Vagina (tissue), 2 donors: ENCODE results near the gene FAM240B. TPM values are rescaled to one million over a fixed set of nuclear protein-coding genes. Genes with fewer than 3 reads are reported as not detected.

Experiments used
- DNase-seq, 2 donors: peaks; one replicate each; pipeline ENCODE4 v3.0.0-alpha.2; 2017; ENCODE audit errors: extremely low spot score in 2 of 2
- H3K27ac ChIP-seq: fragments of 200-600 bp; sonication (generic); one replicate; pipeline ENCODE4 v1.5.1; 2019
- H3K27me3 ChIP-seq: fragments of 200-600 bp; sonication (generic); one replicate; pipeline ENCODE4 v1.5.1; 2019
- H3K36me3 ChIP-seq, 2 donors: fragments of 200-600 bp; sonication (generic); one replicate each; pipeline ENCODE4 v1.5.1; 2017 to 2019
- H3K4me1 ChIP-seq: fragments of 200-600 bp; sonication (generic); one replicate; pipeline ENCODE4 v1.5.1; 2019
- H3K4me3 ChIP-seq, 2 donors: fragments of 200-600 bp; sonication (generic); 1 replicate in 1 of 2; 2 replicates in 1 of 2; pipeline ENCODE4 v1.5.1; 2016 to 2019
- H3K9me3 ChIP-seq: fragments of 200-600 bp; sonication (generic); one replicate; pipeline ENCODE4 v1.5.1; 2019
- CTCF ChIP-seq, 3 experiments: fragments of 450-650 bp in 2 of 3; fragments of 200-600 bp in 1 of 3; sonication (generic) in 1 of 3; IDR thresholded peaks; one replicate each; pipeline ENCODE4 v1.5.1; 2017 to 2019; ENCODE audit warnings: antibody characterized with exemption in 3 of 3, mild to moderate bottlenecking in 2 of 3, moderate library complexity in 2 of 3
- POLR2A ChIP-seq, 2 donors: fragments of 450-650 bp; IDR thresholded peaks; one replicate each; pipeline ENCODE4 v1.6.1; 2017; ENCODE audit warnings: antibody characterized with exemption in 2 of 2, mild to moderate bottlenecking in 2 of 2, moderate library complexity in 2 of 2
- POLR2AphosphoS5 ChIP-seq, 2 donors: sonication (generic); formaldehyde crosslinking; IDR thresholded peaks; one replicate each; pipeline ENCODE4 v1.9.0; 2017; ENCODE audit warnings: antibody characterized with exemption in 2 of 2, mild to moderate bottlenecking in 2 of 2, low read depth in 1 of 2; ENCODE audit not compliant: insufficient read depth in 1 of 2
- intact Hi-C: fragments of 100-400 bp; cut with DNase I; formaldehyde crosslinking; loops from one replicate; pipeline ENCODE4 v1.15.1; 2023
- total RNA-seq: library from RNA; depleted of rRNA; stranded (reverse); fragments of >200 nt; gene quantifications from one replicate; pipeline ENCODE4 v1.2.3, GENCODE V29; 2016

Gene FAM240B
- total RNA-seq, 1 donor from 2014 or later: not detected

- intact Hi-C loops: no loop called here
- Histone ChIP-seq H3K27ac (no peak overlapping the region), H3K36me3 (no peaks in the 10 kb centered on the region), H3K4me3 (no peak overlapping the region), H3K9me3 (no peaks in the 10 kb centered on the region), H3K27me3 (no peaks in the 10 kb centered on the region), H3K4me1 (peaks cover 6% of the 10 kb centered on the region)
- DNase-seq: no peak
- TF ChIP-seq POLR2A (IDR thresholded peaks at IDR 0.05) (no peak), CTCF (IDR thresholded peaks at IDR 0.05) (no peak), POLR2AphosphoS5 (IDR thresholded peaks at IDR 0.05; ENCODE audit: insufficient read depth in 1 of 2, low read depth in 1 of 2) (no peak)
Observed at GRCh38 chr9:38675831-38676230, 44.1 kb downstream of the FAM240B start.

GRCh38 chr9:38675211-38675610 is 44.7 kb downstream of the FAM240B start:
- Histone ChIP-seq H3K36me3 (no peaks in the 10 kb centered on the region), H3K27me3 (no peaks in the 10 kb centered on the region), H3K4me3 (no peak overlapping the region), H3K27ac (no peak overlapping the region), H3K4me1 (peaks cover 5% of the 10 kb centered on the region), H3K9me3 (no peaks in the 10 kb centered on the region)
- no peak for DNase-seq
- intact Hi-C loops: no loop called here
- TF ChIP-seq POLR2A (IDR thresholded peaks at IDR 0.05) (no peak), POLR2AphosphoS5 (IDR thresholded peaks at IDR 0.05; ENCODE audit: insufficient read depth in 1 of 2, low read depth in 1 of 2) (no peak), CTCF (IDR thresholded peaks at IDR 0.05) (no peak)

GRCh38 chr9:38673399-38674193 is 46.3 kb downstream of the FAM240B start:
- intact Hi-C loops: no loop called here
- TF ChIP-seq POLR2AphosphoS5 (IDR thresholded peaks at IDR 0.05; ENCODE audit: insufficient read depth in 1 of 2, low read depth in 1 of 2): no peak
- no peak for TF ChIP-seq POLR2A (IDR thresholded peaks at IDR 0.05)
- no peak for TF ChIP-seq CTCF (IDR thresholded peaks at IDR 0.05)
- Histone ChIP-seq H3K4me3 (no peak overlapping the region), H3K4me1 (peaks cover 5% of the 10 kb centered on the region), H3K27me3 (no peaks in the 10 kb centered on the region), H3K27ac (no peak overlapping the region), H3K36me3 (no peaks in the 10 kb centered on the region), H3K9me3 (no peaks in the 10 kb centered on the region)
- no peak for DNase-seq

- no peak overlapping the region for H3K27ac ChIP-seq
- H3K4me3 ChIP-seq: no peak overlapping the region
- H3K4me1 ChIP-seq: peaks cover 5% of the 10 kb centered on the region
- no peaks in the 10 kb centered on the region for H3K36me3 ChIP-seq
- H3K9me3 ChIP-seq: no peaks in the 10 kb centered on the region
- DNase-seq: peak in 1 of 2 donors; percentile 18
- no peak for TF ChIP-seq POLR2A (IDR thresholded peaks at IDR 0.05)
- TF ChIP-seq POLR2AphosphoS5 (IDR thresholded peaks at IDR 0.05; ENCODE audit: insufficient read depth in 1 of 2, low read depth in 1 of 2): no peak
- TF ChIP-seq CTCF (IDR thresholded peaks at IDR 0.05): no peak
- H3K27me3 ChIP-seq: no peaks in the 10 kb centered on the region
- intact Hi-C loops: no loop called here
Observed at GRCh38 chr9:38671748-38672147, 48.2 kb downstream of the FAM240B start.

- Histone ChIP-seq H3K36me3 (no peaks in the 10 kb centered on the region), H3K4me3 (no peak overlapping the region), H3K27me3 (no peaks in the 10 kb centered on the region), H3K27ac (no peak overlapping the region), H3K9me3 (no peaks in the 10 kb centered on the region), H3K4me1 (peaks cover 5% of the 10 kb centered on the region)
- DNase-seq: peak in 1 of 2 donors; percentile 62
- TF ChIP-seq POLR2AphosphoS5 (IDR thresholded peaks at IDR 0.05; ENCODE audit: insufficient read depth in 1 of 2, low read depth in 1 of 2): no peak
- TF ChIP-seq POLR2A (IDR thresholded peaks at IDR 0.05): no peak
- TF ChIP-seq CTCF (IDR thresholded peaks at IDR 0.05): no peak
- intact Hi-C loops: no loop called here
Observed at GRCh38 chr9:38671372-38671731, 48.6 kb downstream of the FAM240B start.
